K562 (cell line): Measurements from ENCODE around the gene C3. TPM values are rescaled to one million over a fixed set of nuclear protein-coding genes. Genes with fewer than 3 reads are reported as not detected.

Experiments
- AFF1 ChIP-seq, 2 experiments: fragments of 450-650 bp; IDR thresholded peaks; 2 replicates each; pipeline ENCODE4 v1.6.1; 2018; ENCODE audit warnings: mild to moderate bottlenecking in 2 of 2, low read depth in 1 of 2; ENCODE audit not compliant: partially characterized antibody in 2 of 2
- CHD1 ChIP-seq: fragments of 200-600 bp; sonication (generic); IDR thresholded peaks from one replicate; pipeline ENCODE4 v1.6.1; 2012; ENCODE audit warnings: mild to moderate bottlenecking, moderate library complexity, low read length, inconsistent platforms
- CUX1 ChIP-seq: fragments of 200-800 bp; sonication (Bioruptor generic); IDR thresholded peaks from 2 replicates; pipeline ENCODE4 v1.6.1; 2016; ENCODE audit warnings: missing genetic modification characterization, missing compliant biosample characterization
- DIDO1 ChIP-seq: fragments of 450-650 bp; IDR thresholded peaks from 2 replicates; pipeline ENCODE4 v1.6.1; 2016; ENCODE audit warnings: low read depth, missing biosample characterization, missing genetic modification characterization
- ELF1 ChIP-seq: fragments of 200-800 bp; sonication (Bioruptor generic); IDR thresholded peaks from 2 replicates; pipeline ENCODE4 v1.6.1; 2016; ENCODE audit warnings: missing genetic modification characterization, missing compliant biosample characterization
- ESRRB ChIP-seq: fragments of 250-450 bp; sonication (Bioruptor Pico); IDR thresholded peaks from 2 replicates; pipeline ENCODE4 v1.5.0; 2020; ENCODE audit warnings: mild to moderate bottlenecking, moderate library complexity, borderline replicate concordance
- ILF3 ChIP-seq: fragments of 450-650 bp; IDR thresholded peaks from 2 replicates; pipeline ENCODE4 v1.6.1; 2018; ENCODE audit warnings: antibody characterized with exemption, mild to moderate bottlenecking, moderate library complexity, borderline replicate concordance
- JUNB ChIP-seq: fragments of 450-650 bp; formaldehyde crosslinking; conservative IDR thresholded peaks from 2 replicates; pipeline ENCODE4 v1.4.0; 2020; ENCODE audit warnings: mild to moderate bottlenecking
- MTA2 ChIP-seq: fragments of 450-650 bp; IDR thresholded peaks from 2 replicates; pipeline ENCODE4 v1.6.1; 2016; ENCODE audit warnings: low read depth
- RBM39 ChIP-seq: fragments of 200-400 bp; formaldehyde crosslinking; optimal IDR thresholded peaks from 2 replicates; pipeline ENCODE3; 2018; ENCODE audit warnings: low read depth, low read length
- TAF7 ChIP-seq: fragments of 450-650 bp; IDR thresholded peaks from 2 replicates; pipeline ENCODE4 v1.6.1; 2016; ENCODE audit warnings: missing genetic modification characterization, missing compliant biosample characterization
- ZNF436 ChIP-seq: fragments of 250-450, 450-650 bp; sonication (Bioruptor Pico); formaldehyde crosslinking; IDR thresholded peaks from 2 replicates; pipeline ENCODE4 v1.7.0; 2020; ENCODE audit warnings: mild to moderate bottlenecking
- polyA plus RNA-seq, 8 experiments: library from polyadenylated mRNA; depleted of rRNA in 4 of 8; stranded (reverse) in 5 of 8; unstranded in 3 of 8; fragments of >200 nt; fragmentation: Nextera tagmentation in 2 of 8; fragmentation: Illumina TruSeq in 1 of 8; extraction: Ambion mirVana in 2 of 8; extraction: Trizol in 1 of 8; gene quantifications; 2 replicates each; pipeline versions ENCODE4 v1.2.1 to v1.2.3, GENCODE V29; 2011 to 2014; ENCODE audit warnings: inconsistent platforms in 1 of 8, missing spikeins in 1 of 8
- total RNA-seq, 7 experiments: library from RNA; depleted of rRNA in 6 of 7; stranded (reverse); fragments of >200 nt in 6 of 7; fragmentation: Illumina TruSeq in 2 of 7; extraction: Trizol in 2 of 7; gene quantifications; 2 replicates each; pipeline versions ENCODE4 v1.2.1 to v1.2.3, GENCODE V29; 2011 to 2021; ENCODE audit warnings: low replicate concordance in 1 of 7
- TF ChIP-seq, protein P1 (sequence below): conservative IDR thresholded peaks from 2 replicates; pipeline ENCODE4 v1.6.1; 2011; ENCODE audit warnings: low read depth, mild to moderate bottlenecking, low read length; ENCODE audit not compliant: control insufficient read depth
- TF ChIP-seq, protein P2 (sequence below): fragments of 450-650 bp; IDR thresholded peaks from 2 replicates; pipeline ENCODE4 v1.6.1; 2017; ENCODE audit warnings: antibody characterized with exemption

The C3 gene
- total and polyA plus RNA-seq, 9 of the 15 experiments (the other 6 are each of a cell fraction or from before 2014, with no cell fraction given) = 0.59 to 10.6 (median 2.2) TPM

DNA sequence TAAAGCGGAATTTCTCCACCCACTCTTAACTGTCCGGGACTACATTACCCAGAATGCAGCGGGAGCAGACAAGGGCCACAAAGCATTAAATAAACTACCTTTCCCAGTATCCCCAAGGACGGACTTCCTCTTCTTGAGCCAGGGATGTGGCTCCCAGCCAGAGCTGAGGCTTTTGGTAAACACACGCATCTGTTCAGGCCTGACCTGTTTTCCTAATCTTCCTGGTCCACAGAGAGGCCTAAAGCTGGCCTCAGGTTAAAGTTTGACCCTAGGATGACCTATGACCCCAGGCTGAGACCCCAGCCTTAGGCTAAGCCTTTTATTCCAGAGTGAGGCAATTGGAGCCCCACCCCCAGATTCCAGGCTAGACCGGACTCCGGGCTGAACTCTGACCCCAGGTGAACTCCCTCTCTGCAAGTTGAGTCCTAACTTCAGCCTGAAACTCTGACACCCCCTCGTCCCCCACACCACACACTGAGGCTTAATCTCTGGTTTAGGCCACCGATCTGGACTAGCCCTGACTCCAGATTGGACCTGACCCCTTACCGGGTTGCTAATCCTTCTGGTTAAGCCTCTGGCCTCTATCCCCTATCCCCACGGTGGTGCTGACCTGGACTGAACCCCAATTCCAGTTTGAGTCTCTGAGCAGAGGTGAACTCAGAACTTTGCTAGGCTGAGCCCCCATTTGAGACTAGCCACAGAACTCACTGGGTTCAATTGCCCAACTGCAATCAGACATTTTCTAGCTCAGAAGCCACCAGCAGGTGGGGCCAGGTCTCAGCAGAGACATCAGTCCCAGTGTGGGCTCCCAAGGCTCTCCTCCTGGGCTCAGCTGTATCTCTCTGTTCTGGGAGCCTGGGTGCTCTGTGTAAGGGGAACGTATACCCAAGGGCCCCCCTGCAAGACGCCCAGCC lies 17.7 kb upstream of the C3 start (continued):
- TF ChIP-seq CUX1 (no peak), MTA2 (peak; percentile 71), CHD1 (no peak), ILF3 (no peak), AFF1 (IDR thresholded peaks at IDR 0.05; ENCODE audit: low read depth in 1 of 2, partially characterized antibody in 2 of 2) (peak in 1 of 2 experiments; percentile 97), ESRRB (CRISPR knock-in tag) (no peak), TAF7 (tag) (0 out of 2 replicates have a peak, but pooled peaks have one; percentile 14), ZNF436 (CRISPR knock-in tag) (no peak), DIDO1 (no peak; the same call in 1 of the 2 replicates), ELF1 (peak; percentile 93), JUNB (CRISPR knock-in tag) (no peak), RBM39 (no peak)
- TF ChIP-seq, protein P1, sequence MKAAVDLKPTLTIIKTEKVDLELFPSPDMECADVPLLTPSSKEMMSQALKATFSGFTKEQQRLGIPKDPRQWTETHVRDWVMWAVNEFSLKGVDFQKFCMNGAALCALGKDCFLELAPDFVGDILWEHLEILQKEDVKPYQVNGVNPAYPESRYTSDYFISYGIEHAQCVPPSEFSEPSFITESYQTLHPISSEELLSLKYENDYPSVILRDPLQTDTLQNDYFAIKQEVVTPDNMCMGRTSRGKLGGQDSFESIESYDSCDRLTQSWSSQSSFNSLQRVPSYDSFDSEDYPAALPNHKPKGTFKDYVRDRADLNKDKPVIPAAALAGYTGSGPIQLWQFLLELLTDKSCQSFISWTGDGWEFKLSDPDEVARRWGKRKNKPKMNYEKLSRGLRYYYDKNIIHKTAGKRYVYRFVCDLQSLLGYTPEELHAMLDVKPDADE = peak; percentile 99; the same call in 1 of the 2 replicates
- TF ChIP-seq, protein P2, sequence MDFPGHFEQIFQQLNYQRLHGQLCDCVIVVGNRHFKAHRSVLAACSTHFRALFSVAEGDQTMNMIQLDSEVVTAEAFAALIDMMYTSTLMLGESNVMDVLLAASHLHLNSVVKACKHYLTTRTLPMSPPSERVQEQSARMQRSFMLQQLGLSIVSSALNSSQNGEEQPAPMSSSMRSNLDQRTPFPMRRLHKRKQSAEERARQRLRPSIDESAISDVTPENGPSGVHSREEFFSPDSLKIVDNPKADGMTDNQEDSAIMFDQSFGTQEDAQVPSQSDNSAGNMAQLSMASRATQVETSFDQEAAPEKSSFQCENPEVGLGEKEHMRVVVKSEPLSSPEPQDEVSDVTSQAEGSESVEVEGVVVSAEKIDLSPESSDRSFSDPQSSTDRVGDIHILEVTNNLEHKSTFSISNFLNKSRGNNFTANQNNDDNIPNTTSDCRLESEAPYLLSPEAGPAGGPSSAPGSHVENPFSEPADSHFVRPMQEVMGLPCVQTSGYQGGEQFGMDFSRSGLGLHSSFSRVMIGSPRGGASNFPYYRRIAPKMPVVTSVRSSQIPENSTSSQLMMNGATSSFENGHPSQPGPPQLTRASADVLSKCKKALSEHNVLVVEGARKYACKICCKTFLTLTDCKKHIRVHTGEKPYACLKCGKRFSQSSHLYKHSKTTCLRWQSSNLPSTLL = no peak
